ENCODE measurements around the gene MAP7.

DNA sequence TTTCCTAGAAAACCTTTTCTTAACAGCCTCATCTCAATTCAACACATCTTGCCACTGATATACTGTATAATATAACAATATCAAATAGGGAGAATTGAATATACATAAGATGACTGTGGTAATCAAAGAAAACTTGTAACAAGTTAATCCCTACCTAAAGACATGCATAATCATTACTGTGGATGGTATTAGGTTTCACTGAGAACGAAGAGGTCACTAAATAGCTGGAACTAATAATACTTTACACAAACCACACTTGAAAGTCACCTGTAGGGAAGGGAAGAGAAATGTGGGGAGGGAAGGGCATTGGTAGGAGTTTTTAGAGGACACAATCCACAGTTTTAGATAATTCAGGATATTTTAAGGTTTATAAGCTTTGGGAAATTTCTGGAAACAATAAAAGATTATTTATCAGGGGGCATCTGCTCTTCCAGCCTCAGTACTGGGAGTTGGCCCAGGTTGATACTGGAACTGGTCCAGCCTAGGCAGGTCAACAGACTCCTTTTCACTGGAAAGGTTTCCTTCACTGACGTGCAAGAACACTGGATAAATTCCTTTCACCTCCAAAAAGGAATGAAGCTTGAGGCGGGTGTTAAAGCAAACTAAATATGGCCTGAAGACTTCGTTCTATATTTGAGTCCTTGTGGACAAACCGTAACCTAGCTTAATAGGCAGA, 44.0 kb downstream of the MAP7 start:
- TF ChIP-seq, protein P1, sequence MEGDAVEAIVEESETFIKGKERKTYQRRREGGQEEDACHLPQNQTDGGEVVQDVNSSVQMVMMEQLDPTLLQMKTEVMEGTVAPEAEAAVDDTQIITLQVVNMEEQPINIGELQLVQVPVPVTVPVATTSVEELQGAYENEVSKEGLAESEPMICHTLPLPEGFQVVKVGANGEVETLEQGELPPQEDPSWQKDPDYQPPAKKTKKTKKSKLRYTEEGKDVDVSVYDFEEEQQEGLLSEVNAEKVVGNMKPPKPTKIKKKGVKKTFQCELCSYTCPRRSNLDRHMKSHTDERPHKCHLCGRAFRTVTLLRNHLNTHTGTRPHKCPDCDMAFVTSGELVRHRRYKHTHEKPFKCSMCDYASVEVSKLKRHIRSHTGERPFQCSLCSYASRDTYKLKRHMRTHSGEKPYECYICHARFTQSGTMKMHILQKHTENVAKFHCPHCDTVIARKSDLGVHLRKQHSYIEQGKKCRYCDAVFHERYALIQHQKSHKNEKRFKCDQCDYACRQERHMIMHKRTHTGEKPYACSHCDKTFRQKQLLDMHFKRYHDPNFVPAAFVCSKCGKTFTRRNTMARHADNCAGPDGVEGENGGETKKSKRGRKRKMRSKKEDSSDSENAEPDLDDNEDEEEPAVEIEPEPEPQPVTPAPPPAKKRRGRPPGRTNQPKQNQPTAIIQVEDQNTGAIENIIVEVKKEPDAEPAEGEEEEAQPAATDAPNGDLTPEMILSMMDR (IDR thresholded peaks at IDR 0.05; ENCODE audit: low read depth, low read length): no peak
- TF ChIP-seq POLR2A (IDR thresholded peaks at IDR 0.05; ENCODE audit: extremely low read depth, insufficient read length): no peak
- TF ChIP-seq MYC (IDR thresholded peaks at IDR 0.05; ENCODE audit: low read depth, low read length): no peak

Measured in NB4 (cell line).